HK-2 (cell line): ENCODE data around the gene TRERF1.

Source experiments
- DNase-seq: peaks from one replicate; pipeline ENCODE4 v3.0.0-alpha.2; 2018; ENCODE audit not compliant: unreplicated experiment

TRERF1 gene

DNA sequence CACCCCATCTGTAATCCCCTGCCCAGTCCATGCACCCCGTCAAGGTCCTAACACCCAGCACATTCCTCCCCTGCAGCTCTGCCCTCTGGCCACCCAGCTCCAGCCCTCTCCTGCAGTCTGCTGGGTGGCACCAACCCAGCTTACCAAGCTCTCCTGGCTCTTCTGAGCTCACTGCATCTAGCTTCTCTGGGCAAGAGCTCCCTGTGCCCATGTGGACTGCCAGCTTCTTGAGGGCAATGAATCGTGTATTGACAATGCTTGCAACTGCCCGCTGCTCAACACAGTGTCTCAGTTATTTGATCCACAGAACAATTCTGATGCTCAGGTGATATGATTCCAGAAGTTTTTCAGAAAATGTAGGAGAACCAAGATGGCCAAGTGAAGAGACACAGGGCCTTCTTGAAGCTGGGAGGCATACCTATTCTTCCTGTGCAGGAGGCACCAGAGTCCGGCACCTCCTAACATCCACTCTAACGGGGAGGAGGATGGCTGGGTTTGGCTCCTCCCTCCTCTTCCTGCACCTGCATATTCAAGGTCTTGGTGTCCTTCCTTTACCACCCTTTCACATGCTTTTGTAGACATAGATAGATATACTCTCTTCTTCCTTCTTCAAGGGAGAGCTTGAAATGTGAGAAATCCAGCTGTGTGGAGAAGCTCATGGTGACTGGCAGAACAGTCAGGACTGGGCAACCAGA is 85.6 kb downstream of the TRERF1 start:
- DNase-seq = no peak

DNA sequence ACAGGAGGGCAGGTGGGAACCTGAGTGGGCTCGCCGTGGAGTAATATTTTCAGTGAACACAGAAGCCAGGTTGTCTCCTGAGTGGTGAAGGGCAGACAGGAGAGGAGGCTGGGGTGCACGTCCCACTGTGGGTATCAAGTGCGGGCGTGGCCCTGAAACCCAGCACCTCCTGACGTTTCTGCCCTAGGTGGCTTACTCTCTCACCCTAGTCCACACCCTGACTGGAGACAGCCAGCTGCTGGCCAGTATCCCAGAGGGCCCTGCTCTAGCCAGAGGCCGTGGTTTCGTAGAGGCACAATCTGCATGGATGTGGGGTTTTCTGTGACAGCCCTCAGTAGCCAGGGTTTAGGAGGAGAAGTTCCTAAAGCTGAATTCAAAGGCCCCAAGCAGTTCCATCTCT is 86.7 kb downstream of the TRERF1 start:
- DNase-seq = no peak

DNA sequence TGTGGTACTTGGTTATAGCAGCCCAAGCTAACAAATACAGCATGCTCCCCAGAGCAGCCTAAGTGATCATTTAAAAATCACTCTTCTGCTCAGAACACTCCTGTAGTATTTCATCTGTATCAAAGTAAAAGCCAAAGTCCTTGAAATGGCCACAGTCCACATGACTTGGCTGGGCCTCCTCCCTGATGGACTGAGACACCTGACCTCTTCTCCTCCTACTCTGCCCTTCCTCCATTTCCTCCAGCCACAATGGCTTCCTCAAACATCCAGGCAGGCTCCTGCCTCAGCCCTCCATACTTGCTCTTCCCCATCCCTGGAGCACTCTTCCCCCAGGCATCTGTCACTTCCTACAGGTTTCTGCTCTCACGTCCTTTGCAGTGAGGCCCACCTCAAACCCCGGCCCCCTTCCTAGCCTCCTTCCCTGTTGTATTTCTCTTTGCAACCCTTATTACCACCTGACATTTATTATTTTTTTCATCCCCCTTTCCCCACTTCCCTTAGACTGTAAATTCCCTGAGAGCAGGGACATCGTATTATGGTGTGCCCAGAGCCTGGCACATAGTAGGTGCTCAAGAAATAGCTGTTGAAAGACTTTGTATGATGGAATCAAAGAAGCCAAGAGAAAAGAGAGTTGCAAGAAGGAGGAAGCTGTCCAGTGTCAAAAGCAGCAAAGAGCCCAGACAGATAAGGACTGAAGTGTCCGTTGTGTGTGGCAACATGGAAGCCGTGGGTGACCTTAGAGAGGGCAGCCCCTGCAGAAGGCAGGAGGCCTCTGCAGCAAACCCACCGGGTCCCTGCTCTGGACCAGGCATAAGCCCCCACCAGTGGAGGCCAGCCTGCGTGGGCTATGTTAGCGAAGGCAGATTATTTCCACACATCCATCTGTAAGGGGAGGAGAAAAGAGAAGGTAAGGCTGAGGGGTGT is 87.5 kb downstream of the TRERF1 start:
- no peak for DNase-seq

DNA sequence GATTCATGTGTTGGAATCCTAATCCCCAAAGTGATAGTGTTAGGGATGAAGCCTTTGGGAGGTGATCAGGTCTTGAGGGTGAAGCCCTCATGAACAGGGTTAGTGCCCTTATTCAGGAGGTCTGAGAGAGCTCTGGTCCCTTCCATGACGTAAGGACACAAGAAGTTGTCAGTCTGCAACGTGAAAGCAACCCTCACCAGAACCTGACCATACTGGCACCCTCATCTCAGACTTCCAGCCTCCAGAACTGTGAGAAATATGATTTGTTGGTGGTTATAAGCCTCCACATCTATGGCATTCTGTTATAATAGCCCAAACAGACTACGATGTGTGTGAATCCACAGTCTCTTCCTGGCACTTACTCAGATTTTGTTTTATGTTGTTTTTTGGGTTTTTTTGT is 90.7 kb downstream of the TRERF1 start:
- DNase-seq = no peak

DNA sequence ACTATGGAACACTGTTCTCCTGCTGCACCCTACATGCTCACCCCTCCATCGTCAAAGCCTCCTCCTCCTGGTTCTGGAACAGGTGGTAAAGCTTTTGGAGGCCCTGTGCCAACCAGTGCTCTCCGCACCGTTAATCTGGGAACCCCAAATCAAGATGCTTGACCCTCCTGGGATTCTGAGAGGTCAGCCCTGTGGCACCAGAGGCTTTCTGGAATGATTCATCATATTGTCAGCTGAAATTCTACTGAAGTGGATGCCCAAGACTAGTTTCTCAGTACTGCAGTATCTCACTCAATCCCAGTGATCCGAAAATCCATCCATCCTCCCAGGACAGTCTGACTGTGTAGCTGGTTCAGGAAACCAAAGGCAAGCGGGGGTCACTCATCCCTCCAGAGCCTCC is 92.7 kb downstream of the TRERF1 start:
- DNase-seq = no peak

DNA sequence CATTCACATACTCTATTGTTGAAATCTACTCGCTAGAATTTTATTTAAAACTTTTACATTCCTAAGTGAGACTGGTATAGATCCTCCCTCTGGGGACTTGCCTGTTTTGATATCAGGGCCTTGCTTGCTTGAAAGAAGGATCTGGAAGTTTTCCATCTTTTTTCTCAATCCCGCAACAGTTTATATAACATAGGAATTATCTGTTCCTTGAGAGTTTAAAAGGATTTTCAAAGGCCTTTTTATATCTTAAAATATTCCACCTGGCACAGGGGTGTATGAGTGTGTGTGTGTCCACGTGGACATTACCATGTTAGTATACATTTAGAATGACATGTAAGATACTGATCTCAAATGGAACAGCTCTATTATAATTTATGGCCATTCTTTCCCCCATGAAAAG is 96.3 kb downstream of the TRERF1 start:
- no peak for DNase-seq

DNA sequence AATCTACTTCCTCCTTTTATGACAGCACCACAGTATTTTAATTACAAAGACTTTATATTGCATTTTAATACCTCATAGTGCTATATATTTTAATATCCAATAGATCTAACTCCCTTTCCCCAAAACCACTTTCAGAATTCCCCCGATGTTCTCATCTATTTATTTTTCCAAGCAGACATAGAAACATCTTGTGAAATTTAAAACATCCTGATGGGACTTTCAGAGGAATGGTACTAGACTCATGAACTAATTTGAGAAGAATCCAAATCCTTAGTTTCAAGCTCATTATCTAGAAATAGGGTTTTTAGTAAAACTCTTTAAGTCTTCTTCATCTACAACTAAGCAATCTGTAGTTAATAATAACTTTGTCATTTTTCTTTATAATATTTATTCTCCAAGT is 97.0 kb downstream of the TRERF1 start:
- DNase-seq = no peak

DNA sequence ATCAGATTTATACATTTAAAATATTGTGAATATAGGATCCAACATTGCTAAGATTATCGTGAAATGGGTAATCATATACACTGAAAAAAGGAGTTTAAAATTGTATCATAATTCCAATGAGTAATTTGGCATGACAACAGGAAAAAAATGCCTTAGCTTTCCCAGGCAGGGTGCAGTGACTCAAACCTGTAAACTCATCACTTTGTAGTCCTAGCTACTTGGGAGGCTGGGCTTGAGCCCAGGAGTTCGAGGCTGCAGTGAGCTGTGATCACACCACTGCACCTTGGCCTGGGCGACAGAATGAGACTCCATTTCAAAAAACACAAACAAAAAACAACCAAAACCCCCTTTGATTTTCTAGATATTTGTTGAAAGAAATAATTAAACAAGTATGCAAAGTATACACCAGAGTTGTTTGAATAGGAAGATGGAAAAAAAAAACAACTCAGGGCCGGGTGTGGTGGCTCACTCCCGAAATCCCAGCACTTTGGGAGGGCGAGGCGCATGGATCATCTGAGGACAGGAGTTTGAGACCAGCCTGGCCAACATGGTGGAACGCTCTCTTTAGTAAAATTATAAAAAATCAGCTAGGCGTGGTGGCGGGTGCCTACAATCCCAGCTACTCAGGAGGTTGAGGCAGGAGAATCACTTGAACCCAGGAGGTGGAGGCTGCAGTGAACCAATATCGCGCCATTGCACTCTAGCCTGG is 98.7 kb downstream of the TRERF1 start:
- DNase-seq = no peak

DNA sequence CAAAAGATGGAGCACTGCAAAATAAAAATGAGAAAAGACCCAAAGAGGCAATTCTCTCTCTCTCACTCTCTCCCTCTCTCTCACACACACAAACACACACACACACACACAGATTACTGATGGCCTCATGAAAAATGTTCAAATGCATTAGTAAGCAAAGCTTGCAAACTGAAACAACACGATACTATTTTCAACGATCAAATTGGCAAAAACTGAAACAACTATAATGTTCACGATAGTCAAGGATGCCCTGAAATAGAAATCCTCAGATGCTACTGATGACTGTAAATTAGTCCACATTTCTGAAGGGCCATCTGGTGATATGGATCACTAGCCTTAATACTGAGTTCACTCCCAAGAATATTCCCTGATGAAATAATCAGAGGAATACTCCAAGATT is 100.8 kb downstream of the TRERF1 start:
- no peak for DNase-seq

DNA sequence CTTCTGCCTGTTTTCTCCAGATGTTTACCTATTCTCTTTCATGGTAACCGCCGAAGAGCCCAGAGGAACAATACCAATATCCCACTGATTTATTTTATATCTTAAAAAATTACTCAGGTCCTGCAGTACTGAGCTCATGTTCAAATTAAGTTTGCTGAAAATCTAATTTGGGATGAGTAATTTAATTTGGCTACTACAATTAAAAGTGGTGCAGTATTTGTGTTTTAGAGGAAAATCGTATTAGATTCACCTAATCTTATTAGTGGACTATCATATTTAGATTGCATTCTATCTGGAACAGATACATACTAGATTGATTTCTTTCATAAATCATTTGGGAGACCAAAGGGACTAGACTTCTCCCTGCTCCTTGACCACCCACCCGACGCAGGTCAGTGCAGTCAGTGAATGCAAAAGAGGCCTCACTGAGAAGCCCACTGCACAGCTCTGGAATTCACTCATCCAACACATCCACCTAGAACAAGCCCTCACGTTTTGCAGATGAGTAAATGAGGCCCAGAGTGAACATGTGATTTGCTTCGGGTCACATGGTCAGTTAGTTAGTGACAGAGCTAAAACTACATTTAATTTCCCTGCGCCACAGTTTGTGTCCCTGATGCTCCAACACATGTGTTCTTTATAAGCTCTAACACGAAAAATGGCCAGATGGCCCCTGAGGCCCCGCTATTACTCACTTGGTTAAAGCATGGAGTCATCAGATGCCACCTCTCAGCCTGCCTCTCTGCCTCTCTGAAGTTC is 101.8 kb downstream of the TRERF1 start:
- DNase-seq = no peak

DNA sequence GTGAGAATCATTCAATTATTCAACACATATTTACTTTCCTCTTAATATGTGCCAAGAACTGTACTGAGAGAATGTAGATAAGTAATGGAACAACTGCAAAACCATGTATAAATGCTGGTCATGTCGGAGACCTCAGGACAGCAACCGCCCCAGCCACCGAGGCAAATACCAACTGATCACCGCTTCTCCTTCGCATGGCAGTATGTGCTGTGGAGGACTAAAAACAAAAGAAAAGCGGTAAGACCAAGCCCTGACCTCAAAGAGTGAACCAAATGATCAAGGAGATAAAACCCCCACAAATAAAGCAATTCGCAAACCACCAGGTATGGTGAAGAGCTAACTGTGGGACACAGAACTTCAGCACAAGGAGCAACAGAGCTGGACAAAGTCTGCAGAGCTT is 104.3 kb downstream of the TRERF1 start:
- no peak for DNase-seq

DNA sequence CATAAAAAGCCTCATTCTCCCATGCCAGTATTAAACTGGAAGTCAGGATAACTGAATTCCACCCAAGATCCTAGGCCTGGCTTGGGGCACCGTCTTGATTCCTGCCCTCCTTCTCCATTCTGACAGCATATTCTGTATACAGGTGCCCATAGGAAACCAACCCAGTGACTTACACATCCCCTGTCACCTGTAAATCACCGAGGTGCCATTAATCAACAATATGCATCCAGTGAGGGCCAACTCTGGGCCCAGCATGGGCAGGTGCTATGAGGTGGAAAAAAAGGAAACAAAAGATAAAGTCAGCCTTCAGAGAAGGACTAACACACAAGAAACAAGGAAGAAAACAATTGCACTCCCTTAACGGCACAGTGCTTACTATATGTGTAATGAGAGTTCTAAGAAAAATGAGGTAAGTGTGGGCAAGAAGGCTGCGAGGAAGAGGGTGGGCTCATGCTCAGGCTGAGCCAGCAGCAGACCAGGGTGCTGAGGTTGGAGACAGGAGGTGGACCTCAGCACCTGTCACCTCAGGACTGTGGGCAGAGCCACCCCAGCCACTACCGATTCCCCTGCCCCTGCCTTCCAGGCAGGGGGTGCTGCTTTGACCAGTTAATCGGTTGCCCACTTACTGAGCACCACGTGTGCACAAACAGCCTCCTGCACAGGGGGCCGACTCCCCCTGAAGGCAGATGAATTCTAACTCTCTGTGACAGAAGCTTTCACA is 105.9 kb downstream of the TRERF1 start:
- DNase-seq = no peak

DNA sequence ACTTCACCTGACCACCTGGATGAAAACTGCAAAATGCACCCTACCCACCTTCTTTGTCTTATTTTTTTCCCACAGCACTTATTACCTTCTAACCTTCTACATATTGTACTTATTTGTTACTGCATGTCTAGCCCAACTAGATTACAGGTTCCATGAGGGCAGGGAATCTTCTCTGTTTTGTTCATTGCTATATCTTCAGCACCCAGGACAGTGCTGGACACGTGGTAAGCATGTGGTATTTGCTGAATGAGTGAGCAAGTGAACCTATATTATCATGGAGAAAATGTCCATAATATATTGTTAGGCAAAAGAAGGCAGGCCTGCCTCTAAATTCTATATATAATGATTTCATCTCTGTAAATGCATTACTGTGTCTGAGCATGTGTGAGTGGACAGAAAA is 107.0 kb downstream of the TRERF1 start:
- no peak for DNase-seq

DNA sequence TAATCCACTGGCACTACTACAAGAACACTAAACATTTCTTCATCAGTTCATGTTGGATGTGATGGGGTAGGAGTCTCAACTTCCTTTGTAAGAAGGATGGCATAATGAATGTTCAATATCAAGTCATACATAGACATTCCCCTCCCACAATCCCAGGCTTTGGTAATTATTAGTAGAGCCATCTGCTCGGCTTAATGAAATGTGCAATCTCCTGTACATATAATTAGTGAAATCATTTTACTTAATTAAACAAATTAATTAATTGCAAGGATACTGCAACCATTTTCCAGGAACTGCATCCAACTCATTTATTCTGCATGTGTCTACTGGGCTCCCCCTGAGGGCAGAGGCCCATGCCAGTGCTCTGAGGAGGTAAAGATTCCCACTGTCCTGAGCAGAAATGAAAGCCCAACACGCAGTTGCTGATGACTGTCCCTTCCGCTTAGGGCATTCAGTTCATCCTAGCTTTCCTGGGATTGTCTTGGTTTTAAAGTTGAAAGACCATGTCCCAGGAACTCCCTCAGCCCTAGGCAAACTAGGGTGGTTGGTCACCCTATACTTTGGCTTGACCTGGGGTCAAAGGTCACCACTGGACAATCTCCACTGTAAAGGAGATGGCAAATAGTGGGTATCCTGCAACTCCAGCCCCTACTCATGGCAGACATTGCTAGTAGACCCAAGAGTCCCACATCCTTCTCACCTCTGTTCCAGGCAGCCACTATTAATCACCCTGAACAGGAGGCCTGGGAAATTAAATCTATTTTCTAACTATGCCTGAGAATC is 109.8 kb downstream of the TRERF1 start:
- DNase-seq = no peak

DNA sequence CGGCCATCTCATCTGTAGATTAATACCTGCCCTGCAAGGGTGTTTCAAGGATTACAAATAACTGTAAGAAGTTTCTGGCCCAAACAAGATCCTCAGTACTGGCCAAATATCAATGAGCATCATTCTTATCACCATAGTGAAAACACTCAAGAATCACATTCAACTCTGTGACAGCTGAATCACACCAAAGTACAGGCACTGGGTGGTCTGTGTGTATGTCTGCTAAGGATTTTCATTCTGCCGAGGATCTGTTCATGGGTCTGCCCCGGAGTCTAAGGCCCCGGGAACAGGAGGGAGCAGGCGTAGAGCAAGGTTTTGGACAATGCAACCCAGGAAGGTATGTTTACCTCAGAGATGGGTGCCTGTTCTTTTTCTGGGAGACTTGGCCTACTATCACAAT is 110.5 kb downstream of the TRERF1 start:
- DNase-seq = no peak

DNA sequence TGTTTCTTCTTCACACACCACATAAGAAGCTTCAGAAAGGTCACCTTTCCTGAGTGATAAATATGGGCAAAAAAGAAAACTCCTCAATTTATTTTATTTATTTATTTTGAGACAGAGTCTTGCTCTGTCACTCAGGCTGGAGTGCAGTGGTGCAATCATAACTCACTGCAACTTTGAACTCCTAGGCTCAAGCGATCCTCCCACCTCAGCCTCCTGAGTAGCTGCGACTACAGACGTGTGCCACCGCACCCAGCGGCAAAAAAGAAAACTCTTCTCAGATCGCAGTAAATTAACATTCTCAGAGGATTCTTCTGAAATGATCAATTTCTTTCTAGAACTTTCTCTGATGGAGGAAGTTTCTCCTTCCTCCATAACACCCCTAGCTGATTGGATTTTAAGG is 111.2 kb downstream of the TRERF1 start:
- DNase-seq = no peak

DNA sequence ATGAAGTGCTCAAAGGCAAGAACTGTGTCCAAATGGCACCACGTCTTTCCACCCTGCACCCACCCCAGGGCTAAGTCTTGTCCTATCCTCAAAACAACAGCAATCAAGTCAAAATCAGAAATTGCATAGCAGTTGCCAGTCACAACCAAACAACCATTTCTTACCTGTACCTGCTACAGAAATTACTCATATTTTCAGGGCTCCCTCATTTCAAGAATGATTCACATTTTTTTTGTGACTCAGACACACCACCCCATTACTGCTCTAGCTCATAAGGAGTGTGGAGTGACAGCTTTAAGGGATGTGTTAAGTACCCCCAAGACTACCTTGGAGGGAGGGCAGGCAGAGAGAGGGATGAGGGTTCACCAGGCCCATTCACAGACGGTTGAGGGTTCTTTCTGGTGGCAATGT is 111.7 kb downstream of the TRERF1 start:
- DNase-seq = no peak

DNA sequence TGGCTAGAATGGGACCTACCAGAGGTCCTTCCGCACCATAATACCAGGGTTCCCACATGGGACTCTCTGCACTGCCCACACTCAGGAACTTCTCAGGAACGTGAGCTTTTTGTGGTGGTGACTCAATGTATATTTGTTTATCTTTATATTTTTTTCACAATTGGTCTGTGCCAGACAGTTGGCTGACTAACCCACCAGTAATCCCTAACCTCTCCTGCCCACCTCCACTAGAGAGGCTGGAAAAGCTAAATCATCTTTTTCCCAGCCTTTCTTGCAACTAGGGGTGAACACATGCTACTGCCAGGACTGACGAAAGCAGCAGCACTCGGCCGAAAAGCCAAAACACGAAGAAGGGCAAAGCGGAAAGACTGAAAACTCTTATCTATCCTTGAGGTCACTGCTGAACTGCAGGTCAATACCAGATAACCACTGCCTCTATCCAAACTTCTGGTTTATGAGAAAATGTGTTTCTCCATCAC is 112.9 kb downstream of the TRERF1 start:
- peak; percentile 64 for DNase-seq

DNA sequence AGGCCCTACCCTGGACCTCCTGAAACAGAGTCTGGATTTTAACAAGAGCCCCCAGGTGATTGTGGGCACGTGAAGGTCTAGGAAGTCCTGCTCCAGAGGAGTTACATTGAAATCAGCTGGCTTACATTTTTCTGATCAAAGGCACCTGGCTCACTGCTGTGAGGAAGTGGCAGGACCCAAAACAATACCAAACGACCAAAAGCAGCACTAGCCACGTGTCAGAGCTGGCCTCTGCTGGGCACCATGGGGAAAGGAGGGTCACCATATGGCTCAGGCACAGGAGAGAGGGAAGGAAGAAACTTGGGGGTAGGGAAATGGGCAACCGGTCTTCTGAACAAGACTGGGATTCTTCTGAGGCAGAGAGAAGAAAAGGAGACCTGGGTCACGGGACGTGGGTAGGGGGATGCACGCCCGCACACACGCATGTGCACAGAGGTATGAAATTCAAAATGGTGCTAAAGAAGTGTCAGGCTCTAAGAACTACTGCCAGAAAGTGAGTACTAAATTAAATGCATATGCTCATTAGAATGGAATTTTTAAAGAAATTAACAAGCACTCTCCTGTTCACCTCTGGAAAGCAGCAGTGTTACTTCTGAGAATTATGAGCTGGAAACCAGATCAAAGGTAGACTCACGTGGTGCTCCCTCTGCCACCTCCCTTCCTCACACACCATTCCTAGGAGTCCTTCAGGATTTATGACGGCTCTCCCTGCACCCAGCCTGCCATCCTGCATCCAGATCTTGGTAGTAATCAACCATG is 113.6 kb downstream of the TRERF1 start:
- no peak for DNase-seq

DNA sequence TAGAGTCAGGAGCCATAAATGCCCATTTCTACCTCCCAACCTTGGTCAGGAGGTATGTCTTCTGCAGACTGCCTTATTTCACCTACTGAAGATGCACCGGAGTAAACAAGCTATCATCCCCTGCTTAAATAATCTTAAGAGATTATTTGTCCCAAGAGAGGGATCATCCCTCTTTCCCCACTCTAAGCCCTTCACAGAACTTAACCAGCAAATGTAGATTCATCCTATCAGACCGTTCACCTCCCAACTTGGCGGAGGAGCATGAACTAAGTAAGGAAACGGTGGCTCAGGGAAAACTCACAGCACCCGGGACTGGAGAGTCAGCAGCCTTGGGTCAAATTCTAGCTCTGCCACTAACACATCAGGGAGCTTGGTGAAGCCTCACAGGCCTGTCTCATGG is 115.3 kb downstream of the TRERF1 start:
- DNase-seq = no peak
